Effector CD4-positive, alpha-beta T cell (primary cell): Measurements from ENCODE around the gene HSD17B3.
"Not testable (repeated sequence)": the region's sequence is repeated elsewhere in the genome, so short reads cannot be mapped to it uniquely, and the experiment has no call there.

Source experiments
- DNase-seq: peaks from one replicate; pipeline ENCODE4 v3.0.0-alpha.2; 2020

HSD17B3 gene

GRCh38 chr9:96305171-96305570, 3.2 kb upstream of the HSD17B3 start:
- no peak for DNase-seq

DNA sequence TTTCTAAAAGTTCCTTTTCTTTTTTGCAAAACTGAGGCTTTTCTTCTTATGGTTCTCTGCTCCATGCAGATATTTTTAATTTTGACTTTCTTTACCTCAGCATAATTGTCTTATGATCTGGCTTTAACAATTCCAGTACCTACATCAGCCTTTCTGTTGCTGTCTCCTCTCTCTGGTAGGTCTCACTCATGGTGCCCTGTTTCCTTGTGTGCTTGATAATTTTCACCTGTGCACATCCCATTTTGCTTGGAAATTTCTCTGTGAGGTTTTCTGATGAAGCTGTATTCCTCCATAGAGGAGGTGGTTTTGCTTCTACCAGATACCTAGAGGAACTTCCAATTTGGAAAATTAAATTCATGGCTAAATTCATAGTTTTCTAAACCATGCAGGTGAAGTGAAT, 2.3 kb upstream of the HSD17B3 start:
- DNase-seq: no peak

GRCh38 chr9:96299823-96300222, 2.2 kb downstream of the HSD17B3 start:
- no peak for DNase-seq

GRCh38 chr9:96294159-96294545, 7.8 kb downstream of the HSD17B3 start:
- DNase-seq: no peak

GRCh38 chr9:96293498-96294158, 8.3 kb downstream of the HSD17B3 start:
- DNase-seq: no peak

- DNase-seq: no peak
Measured at GRCh38 chr9:96289392-96289791, 12.6 kb downstream of the HSD17B3 start.

DNA sequence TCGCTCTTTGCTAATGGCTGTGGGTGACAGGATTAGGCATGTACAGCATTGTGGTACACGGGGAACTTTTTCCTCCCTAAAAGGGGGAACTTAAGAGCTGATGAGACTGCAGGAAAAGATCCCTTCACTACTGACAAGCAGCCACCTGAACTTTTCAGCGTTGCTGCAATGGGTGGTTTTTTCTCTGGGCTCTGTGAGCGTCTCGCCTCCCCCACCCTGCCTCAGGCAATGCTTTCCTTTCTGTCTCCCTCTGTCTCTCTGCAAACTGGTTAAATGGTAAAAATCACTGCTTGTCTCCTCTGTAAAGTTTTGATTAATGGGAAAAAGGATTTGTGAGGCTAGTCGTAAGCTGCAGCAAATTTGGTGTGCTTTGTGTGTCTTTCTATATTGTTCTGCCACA, 20.3 kb downstream of the HSD17B3 start:
- no peak for DNase-seq

DNA sequence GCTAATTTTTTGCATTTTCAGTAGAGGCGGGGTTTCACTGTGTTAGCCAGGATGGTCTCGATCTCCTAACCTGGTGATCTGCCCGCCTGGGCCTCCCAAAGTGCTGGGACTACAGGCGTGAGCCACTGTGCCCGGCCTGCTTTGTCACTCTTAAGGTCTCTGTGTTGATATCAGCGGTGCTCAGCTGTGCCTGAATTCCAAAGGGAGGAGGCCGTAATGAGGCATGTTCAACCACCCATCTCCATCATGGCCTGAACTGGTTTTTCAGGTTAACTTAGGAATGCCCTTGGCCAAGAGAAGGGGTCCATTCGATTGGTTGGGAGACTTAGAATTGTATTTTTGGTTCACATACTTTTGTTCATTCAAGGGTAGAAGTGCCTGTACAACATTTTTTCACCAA, 22.0 kb downstream of the HSD17B3 start:
- DNase-seq: no peak

GRCh38 chr9:96274939-96275338, 27.0 kb downstream of the HSD17B3 start:
- no peak for DNase-seq

DNA sequence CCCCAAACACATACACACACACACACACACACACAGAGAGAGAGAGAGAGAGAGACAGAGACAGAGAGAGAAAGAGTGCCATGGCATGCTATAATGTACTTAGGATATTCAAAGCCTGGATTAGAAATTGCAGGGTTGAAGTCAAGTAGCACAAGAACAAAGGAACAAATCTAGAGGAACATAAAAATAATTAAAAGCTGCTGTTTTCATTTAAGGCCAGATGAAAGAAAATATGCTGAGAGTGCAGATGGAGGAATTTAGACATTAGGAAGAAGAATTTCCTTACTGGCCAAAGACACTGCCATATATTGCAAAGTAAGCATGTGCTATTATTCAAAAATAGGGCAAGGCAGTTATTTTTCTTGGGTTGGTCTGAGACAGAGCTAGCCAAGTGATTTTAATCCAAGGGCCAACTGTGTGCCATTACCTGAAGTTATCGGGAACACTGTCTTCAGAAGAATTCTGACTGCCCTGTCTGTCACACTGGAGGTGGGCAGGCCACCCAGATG, 31.7 kb downstream of the HSD17B3 start:
- no peak for DNase-seq

DNA sequence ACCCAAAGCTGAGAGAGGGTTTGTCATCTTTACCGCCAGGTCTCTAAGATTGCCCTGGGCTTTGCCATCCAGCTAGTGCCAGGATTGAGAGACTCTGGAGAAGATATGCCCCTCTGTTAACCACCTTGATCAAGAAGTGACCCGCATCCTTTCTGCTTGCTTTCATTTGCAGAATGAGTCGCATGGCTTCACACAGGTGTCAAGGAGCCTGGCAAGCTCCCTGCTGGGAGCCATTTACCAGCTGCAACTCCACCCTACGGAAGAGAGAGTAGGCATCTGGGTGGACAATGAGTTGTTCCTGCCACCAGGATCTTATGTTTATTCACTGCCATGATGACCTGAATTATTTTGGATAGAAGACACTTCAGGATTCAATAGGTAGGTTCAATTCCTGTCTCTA, 43.0 kb downstream of the HSD17B3 start:
- DNase-seq: no peak

DNA sequence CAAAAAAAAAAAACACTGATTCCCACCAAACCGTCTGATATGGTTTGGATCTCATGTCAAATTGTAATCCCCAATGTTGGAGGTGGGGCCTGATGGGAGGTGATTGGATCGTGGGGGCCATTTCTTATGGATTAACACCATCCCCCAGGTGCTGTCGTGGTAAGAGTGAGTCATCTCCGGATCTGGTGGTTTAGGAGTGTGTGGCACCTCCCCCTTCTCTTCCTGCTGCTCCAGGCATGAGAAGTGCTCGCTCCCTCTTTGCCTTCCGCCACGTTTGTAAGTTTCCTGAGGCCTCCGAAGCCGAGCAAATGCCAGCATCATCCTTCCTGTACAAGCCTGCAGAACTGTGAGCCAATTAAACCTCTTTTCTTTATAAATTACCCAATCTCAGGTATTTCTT, 45.2 kb downstream of the HSD17B3 start:
- DNase-seq: no peak

GRCh38 chr9:96255698-96256097, 46.3 kb downstream of the HSD17B3 start:
- DNase-seq: no peak

GRCh38 chr9:96253059-96253696, 48.8 kb downstream of the HSD17B3 start:
- no peak for DNase-seq

DNA sequence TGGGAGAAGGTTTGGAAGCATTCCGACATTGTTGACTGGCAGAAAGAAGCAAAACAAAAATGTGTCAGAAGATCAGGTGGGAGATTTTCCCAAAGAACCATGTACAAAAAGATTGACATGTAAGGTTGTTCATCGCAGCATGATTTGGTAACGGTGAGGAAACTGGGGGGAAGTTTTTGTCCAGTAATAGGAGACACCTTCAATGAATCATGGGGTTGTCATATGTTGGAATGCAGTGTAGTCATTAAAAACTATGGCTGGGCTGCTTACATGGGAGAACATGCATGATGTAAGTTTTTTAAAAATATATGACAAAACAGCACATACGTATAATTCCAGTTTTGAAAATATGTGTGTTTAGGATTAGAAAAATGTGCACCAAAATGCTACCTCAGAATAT, 50.5 kb downstream of the HSD17B3 start:
- no peak for DNase-seq

DNA sequence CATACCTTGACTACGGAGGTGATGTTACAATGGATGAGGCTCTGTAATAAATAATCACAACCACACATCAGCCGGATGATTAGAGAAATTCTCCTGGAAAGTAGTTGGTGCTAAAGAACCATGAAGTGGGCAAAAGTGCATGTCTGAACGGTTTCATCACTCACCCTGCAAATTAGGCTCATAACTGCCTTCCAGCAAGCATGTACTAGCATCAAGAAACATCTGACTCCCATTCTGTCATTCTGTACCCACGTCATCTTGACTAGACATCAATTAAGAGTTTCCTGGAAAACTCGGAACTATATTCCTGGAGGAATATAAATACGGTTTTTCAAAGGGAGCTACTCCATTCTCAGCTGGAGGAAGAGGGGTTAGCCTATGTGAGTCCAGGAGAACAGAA, 52.2 kb downstream of the HSD17B3 start:
- DNase-seq: no peak

GRCh38 chr9:96246267-96246671, 55.7 kb downstream of the HSD17B3 start:
- DNase-seq: no peak

DNA sequence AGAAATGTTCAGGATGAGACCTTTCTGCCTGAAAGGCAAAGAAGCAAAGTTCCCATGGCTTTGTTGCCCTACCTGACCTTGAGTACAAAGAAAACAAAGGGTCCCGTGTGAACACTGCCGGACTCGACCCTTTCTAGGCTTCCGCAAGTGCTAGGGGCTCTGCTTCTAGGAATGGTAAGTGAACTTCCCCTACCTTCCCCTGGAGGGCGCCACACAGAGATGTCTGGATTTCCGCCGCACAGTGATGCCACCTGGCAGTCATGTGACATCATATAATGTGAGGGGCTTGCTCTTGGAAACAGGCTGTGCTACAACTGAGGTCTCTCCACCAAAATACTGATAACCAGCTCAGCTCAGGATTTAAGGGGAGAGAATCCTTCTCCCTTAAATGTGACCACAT, 56.6 kb downstream of the HSD17B3 start:
- DNase-seq: no peak

DNA sequence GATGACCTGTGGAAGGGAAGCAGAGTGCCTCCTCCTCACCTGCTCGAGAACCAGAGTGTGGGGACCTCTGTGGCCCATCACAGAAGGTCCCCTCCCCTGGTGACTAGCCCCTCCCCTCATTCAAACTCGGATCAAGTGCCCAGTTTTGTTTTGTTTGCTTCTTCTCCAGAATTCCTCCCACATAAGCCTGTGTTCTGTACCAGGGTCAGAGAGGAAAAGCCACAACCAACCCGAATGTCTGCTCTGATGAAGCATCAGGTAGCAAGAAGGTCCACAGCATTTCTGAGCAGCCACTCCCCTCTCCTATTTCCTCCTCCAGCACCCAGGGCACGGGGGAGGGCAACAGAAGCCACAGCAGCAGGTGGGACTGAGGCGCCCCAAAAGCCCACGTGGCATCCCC, 58.2 kb downstream of the HSD17B3 start:
- DNase-seq: no peak

GRCh38 chr9:96242811-96243210, 59.2 kb downstream of the HSD17B3 start:
- DNase-seq: no peak

DNA sequence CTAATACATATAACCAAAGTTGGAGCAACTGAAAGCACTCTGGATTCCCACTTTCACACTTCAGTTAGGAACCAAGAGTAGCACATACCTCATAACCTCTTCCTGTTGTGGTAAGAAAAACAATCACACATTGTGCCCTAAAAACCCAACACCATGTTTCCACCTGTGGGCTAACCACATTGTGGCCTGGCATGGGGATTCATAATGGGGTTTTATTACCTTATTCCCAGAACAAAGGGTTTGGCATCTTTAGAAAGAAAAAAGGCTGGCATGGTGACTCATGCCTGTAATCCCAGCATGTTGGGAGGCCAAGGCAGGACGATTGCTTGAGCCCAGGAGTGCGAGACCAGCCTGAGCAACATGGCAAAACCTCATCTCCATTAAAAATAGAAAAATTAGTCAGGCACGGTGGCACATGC, 60.6 kb downstream of the HSD17B3 start:
- DNase-seq: no peak

- DNase-seq: no peak
Measured at GRCh38 chr9:96236854-96237550, 65.0 kb downstream of the HSD17B3 start.

DNA sequence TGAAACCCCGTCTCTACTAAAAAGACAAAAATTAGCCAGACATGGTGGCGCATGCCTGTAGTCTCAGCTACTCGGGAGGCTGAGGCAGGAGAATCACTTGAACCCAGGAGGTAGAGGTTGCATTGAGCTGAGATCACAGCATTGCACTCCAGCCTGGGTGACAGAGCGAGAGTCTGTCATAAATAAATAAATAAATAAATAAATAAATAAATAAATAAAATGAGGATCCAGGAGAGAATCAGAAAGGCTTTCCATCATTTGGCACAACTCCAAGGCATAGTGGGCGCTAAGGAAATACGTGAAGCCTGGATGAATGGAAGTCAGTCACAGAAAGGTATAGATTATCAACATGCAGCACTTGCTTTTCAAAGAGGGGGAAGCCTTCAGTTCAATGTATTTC, 65.6 kb downstream of the HSD17B3 start:
- DNase-seq: not testable (repeated sequence)
